GM21423 (cell line): ENCODE measurements around the gene ZFTA.
"Not testable (repeated sequence)": the region's sequence is repeated elsewhere in the genome, so short reads cannot be mapped to it uniquely, and the experiment has no call there.

Experiments used
- ATAC-seq: cut with Tn5 transposase; IDR thresholded peaks from one replicate; pipeline ENCODE4 v1.9.1; 2021; ENCODE audit warnings: mild to moderate bottlenecking, moderate library complexity; ENCODE audit not compliant: unreplicated experiment

Gene ZFTA

DNA sequence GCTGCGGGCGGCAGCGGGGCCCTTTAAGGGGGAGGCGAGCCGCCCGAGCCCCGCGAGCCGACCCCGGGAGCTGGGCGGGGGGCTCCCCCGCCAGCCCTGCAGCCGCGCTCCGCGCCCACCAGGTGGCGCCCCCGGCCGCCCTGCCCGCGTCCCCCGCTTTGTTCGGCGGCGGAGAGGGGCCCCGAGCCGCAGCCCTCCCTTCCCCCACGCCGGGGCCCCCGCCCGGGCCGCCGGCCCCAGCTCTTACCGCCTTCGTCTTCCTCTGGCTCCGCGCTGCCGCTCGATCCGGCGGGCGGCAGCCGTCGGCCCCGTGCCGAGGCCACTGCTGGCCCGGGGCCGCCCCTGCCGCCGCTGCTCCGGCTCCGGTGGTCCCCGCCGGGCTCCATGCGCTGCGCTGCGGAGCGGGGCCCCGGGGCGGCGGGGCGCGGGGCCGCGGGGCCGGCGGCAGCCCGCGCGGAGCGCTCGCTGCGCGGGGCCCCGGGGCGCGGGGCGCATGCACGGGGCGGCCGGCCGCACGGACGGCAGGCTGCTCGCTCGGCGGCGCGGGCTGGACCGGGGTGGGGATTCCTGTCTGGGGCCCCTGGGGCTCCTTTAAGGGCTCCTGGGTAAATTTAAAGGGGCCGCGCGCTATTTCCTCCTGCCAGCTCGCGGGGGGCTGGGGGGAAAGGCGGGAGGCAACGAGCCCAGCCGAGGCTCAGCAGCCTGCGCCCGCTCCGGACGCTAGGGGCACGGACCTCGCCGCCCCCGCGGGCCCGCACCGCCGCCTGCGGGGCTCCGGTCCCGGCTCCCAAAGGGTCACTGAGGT, at the start of gene ZFTA:
ZFTA (minus strand) TSS at position 539 of the 805 bp plus-strand sequence; CDS start at position 386, 153 bp downstream.
- peak; percentile 57 for ATAC-seq

DNA sequence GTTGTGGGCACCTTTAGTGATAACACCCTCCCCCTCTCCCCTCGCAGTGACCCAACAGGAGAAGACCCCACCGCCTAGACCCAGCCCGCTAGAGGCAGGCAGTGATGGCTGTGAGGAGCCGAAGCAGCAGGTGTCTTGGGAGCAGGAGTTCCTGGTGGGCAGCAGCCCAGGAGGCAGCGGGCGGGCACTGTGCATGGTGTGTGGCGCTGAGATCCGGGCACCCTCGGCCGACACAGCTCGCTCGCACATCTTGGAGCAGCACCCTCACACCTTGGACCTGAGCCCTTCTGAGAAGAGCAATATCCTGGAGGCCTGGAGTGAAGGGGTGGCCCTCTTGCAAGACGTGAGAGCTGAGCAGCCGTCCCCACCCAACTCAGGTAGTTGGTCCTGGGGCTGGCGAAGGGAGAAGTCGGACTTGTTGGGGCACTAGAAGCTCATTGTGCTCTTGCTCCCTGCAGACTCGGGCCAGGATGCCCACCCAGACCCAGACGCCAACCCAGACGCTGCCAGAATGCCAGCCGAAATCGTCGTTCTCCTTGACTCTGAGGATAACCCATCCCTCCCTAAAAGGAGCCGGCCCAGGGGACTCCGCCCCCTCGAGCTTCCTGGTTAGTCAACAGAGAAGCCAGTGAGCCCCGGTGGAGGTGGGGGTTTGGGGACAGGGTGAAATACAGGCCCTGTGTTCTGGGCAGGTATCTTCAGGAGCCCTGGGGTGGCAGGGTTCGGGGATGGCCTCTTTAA, 49.4 kb upstream of the ZFTA start:
- no peak for ATAC-seq

- no peak for ATAC-seq
These were observed 48.2 kb upstream of the ZFTA start for GRCh38 chr11:63816732-63817131.

DNA sequence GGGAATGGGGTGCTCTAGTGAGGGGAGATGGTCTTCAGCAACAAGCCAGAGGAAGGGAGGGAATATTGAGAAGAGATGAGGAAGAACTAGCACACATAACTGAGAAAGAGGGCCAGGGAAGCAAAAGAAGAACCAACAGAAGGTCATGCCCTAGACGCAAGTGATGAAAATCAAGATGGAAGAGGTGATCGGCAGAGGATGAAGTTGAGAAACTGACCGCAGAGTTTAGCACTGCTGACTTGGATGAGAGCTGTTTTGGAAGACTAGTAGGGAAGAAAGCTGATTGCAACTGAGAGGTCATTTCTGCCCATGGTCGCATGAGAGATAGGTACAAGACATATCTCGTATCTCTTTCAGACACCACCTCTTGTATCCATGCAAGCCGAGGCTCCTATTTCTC, 47.6 kb upstream of the ZFTA start:
- no peak for ATAC-seq

DNA sequence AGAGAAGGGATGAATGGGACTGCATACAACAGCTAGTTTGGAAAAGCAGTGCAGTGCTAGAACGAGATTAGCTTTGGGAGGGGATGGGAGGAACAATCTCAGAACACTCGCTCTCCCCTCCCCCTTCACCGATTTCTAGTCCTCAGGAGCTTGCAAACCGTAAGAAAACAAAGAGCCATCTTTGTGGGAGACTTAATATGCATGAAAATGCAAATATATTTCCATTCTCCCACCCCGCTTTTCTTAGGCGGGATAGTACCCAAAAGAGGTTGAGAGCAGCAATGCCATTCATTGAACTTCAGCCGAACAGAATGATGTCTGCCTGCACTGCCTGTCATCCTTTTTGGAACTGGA, 45.8 kb upstream of the ZFTA start:
- no peak for ATAC-seq

- ATAC-seq, result peak; percentile 32
These were observed 45.2 kb upstream of the ZFTA start for GRCh38 chr11:63813563-63814382.

DNA sequence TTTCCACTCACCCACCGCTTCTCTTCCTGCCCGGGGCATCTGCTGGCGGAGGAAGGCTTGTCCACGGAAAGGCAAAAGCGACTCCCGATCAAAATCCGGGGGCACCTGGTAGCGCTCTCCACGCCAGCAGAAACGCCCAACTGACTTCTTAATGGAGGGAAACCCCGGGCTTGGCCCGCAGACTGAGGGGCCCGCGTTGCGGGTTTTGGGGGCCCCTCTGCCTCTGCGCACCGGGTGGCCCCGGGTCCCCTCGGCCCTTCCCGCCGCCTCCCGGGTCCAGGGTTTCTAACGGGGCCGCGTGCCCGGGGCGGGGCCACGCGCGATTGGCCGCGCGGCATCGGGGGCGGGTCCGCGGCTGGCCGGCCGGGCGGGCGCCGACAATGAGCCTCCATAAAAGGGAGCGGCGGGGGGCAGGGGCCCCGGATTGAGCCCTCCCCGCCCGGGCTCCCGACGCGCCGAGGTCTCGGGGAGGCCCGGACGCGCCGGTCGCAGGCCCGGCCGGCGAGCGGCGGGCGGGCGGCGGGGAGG, 44.5 kb upstream of the ZFTA start, which contains the start of gene SPINDOC:
SPINDOC (plus strand) TSS at position 422 of the 528 bp plus-strand sequence. CDS start 231 bp downstream, outside the sequence.
- peak; percentile 79 for ATAC-seq

GRCh38 chr11:63811522-63811921, 42.9 kb upstream of the ZFTA start:
- no peak for ATAC-seq

GRCh38 chr11:63810383-63810782, 41.8 kb upstream of the ZFTA start:
- not testable (repeated sequence) for ATAC-seq

GRCh38 chr11:63805844-63806415, 37.4 kb upstream of the ZFTA start:
- ATAC-seq, result no peak

GRCh38 chr11:63804259-63804658, 35.7 kb upstream of the ZFTA start:
- ATAC-seq, result no peak

- no peak for ATAC-seq
These were observed 34.3 kb upstream of the ZFTA start for GRCh38 chr11:63802637-63803414.

- no peak for ATAC-seq
These were observed 32.3 kb upstream of the ZFTA start for GRCh38 chr11:63800921-63801320.

DNA sequence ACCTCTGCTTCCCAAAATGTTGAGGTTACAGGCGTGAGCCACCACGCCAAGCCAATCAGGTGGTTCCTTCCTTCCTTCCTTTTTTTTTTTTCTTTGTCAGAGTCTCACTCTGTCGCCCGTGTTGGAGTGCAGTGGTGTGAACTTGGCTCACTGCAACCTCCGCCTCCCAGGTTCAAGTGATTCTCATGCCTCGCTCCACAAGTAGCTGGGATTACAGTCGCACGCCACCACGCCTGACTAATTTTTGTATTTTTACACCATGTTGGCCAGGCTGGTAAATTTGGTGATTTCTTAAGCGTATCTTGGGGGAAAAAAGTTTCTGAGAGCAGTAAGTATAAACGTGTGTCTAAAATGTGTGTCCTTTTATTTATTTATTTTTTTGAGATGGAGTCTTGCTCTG, 26.5 kb upstream of the ZFTA start:
- no peak for ATAC-seq

- ATAC-seq, result no peak
These were observed 24.6 kb upstream of the ZFTA start for GRCh38 chr11:63793161-63793560.

DNA sequence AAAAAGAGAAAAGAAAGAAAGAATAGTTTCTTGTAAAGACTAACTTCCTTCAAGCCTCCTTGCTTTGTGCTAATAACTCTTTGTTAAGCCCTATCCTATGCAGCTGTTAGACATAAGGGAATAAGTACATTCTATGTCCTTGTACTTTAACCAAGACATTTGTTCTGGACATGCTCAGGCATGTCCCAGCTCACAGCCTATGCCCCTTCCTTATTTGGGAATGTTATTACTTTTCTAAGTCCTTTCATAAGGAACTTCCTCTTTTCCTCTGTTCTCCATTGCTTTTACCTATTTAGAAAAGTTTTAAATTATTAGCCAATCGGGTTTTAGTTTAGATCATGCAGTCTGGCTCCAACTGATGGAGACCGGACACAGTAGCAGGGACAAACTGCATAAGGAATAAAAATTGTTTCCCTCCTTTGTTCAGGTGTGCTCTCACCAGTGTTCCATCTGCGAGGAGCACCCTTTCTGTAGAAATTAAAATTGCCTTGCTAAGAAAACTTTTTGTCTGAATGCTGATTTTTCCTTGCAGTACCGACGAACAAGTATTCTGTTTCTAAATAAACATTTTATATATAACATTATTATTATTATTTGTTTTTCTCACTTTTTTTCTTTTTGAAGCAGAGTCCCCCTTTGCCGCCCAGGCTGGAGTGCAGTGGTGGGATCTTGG, 23.1 kb upstream of the ZFTA start:
- ATAC-seq, result no peak

- ATAC-seq, result no peak
These were observed 17.2 kb upstream of the ZFTA start for GRCh38 chr11:63785823-63786222.

- ATAC-seq, result no peak
These were observed 15.5 kb upstream of the ZFTA start for GRCh38 chr11:63783925-63784592.

DNA sequence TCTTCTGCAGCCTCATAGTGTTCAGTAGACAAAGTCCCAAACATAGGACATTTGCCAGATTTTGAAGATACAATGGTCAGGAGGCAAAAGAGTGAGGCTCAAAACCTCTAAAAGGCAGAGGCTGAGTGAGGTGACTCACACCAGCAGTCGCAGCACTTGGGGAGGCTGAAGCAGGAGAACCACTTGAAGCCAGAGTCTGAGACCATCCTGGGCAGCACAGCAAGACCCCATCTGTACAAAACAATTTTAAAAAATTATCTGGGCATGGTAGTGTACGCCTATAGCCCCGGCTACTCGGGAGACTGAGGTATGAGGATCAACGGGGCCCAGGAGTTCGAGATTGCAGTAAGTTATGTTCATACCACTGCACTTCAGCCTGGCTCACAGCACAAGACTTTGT, 14.2 kb upstream of the ZFTA start:
- no peak for ATAC-seq
